ENCODE measurements around the gene PANX1. TPM values are rescaled to one million over a fixed set of nuclear protein-coding genes. Genes with fewer than 3 reads are reported as not detected.

Gene PANX1
- 11.2 and 30.3 TPM in 2 replicates for total RNA-seq

DNA sequence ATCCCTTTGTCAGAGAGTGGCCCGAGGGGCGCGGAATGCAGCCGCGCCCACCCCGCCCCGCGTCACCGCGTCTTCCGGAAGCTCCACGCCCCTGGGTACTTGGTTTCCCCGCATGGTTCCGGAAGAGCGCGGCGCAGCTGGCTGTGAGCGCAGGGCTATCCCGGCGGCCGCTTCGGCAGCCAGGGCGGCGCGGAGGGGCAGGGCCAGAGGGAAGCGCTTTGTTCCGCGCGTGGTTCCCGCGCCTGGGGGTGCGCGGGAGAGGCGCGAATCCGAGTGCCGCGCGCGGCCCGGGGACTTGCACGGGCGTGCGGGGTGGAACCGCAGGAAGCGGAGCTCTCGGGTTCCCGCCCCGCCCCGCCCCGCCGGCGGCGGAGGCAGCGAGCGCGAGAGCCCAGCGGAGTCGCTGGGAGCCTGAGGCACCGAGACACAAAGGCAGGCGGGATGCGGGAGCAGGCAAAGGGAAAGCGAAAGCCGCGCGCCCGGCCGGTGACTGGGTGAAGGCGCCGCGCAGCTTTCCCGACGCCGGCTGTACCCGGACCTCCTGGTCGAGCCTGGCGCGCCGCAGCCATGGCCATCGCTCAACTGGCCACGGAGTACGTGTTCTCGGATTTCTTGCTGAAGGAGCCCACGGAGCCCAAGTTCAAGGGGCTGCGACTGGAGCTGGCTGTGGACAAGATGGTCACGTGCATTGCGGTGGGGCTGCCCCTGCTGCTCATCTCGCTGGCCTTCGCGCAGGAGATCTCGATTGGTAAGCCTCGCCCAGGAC is at the start of gene PANX1:
TSS of gene PANX1 (plus strand) at position 96 of the 766 bp plus-strand sequence. CDS start at position 568, 472 bp downstream.

Other genes starting within 250 kb of the PANX1 start
- not detected in 2 replicates for gene HEPHL1, start 107.5 kb upstream of the PANX1 start, total RNA-seq
- not detected in 2 replicates for gene IZUMO1R, start 175.7 kb downstream of the PANX1 start, total RNA-seq

Data from bladder microvascular endothelial cell (primary cell).